ENCODE results near the gene EIF3M. TPM values are rescaled to one million over a fixed set of nuclear protein-coding genes. Genes with fewer than 3 reads are reported as not detected.

EIF3M gene
- total and polyA plus RNA-seq, 2 of the 8 experiments (the other 6 are each of a cell fraction or from before 2014, with no cell fraction given), result 302 to 444 TPM

DNA sequence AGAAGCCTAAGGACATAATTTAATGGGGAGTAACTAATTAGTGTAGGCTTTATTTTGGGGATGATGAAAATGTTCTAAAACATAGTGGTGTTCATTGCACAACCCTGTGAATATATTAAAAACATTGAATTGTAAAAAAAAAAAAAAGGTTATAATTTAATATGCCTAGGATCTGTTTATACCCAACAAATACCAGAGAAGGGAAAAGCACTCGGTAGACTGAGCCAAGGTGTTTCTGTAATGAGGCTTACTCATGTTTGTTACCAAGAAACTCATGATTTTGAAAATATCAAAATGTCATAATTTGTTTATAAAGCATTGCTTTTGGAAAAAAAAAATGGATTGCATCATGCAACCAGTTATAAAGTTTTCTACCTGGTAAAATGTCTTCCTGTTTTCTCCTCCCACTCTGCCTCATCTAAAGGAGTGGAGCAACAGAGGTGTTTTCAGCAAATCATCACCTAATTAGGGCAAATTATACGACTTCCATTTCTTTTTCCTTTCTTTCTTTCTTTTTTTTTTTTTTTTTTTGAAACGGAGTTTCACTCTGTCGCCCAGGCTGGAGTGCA is 14.2 kb upstream of the EIF3M start (continued):
- no peak for TF ChIP-seq RXRA (IDR thresholded peaks at IDR 0.05; ENCODE audit: insufficient read depth, low read depth, low read length)
- no peak for TF ChIP-seq TAF1 (IDR thresholded peaks at IDR 0.05; ENCODE audit: low read depth, low read length)
- TF ChIP-seq BRCA1 (IDR thresholded peaks at IDR 0.05; ENCODE audit: low read depth, low read length), result no peak
- TF ChIP-seq RNF2 (IDR thresholded peaks at IDR 0.05; ENCODE audit: borderline replicate concordance, low read depth, low read length, missing control alignments, poor library complexity, severe bottlenecking), result no peak
- TF ChIP-seq POLR2A (IDR thresholded peaks at IDR 0.05; ENCODE audit: control extremely low read depth in 1 of 2, low read depth in 2 of 2, low read length in 2 of 2), result no peak
- no peak for TF ChIP-seq TCF12 (IDR thresholded peaks at IDR 0.05; ENCODE audit: low read depth, low read length)
- no peak for TF ChIP-seq ZNF274 (IDR thresholded peaks at IDR 0.05; ENCODE audit: borderline replicate concordance, extremely low read depth, low read length)
- no peak for TF ChIP-seq CREB1 (IDR thresholded peaks at IDR 0.05)

Measured in H1 (cell line).